ENCODE results near the gene ROCK2. TPM values are rescaled to one million over a fixed set of nuclear protein-coding genes. Genes with fewer than 3 reads are reported as not detected.
A peak's percentile ranks its signal among the peaks of the same experiment; 100 is the strongest.

Gene ROCK2
- total and polyA plus RNA-seq, 2 of the 13 experiments (the other 11 are each of a cell fraction or from before 2014, with no cell fraction given) = 38.1 to 119 TPM

DNA sequence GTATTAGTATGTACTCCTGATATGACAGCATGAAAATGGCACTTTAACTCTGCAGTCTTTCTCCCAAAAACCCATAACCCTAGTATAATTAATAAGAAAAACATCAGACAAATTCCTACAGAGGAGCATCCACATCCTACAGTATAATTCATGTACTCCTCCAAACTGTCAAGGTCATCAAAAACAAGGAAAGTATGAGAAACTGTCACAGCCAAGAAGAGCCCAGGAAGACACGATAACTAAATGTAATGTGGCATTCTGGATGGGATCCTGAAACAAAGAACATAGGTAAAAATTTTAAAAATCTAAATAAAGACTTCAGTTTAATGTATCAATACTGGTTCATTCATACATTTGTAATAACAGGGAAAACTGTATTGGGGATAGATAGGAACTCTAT is 100.9 kb downstream of the ROCK2 start:
- H3K4me2 ChIP-seq (ENCODE audit: low read depth, low read length) = no peak overlapping the region
- ChIA-PET CTCF (ENCODE audit: low intra/inter-chr PET ratio, low total read pairs) (no interaction called here), POLR2A (no interaction called here)
- ATAC-seq = no peak
- no peaks in the 10 kb centered on the region for H3K27me3 ChIP-seq (ENCODE audit: control insufficient read depth in 1 of 2, insufficient read depth in 2 of 2, low read length in 2 of 2)
- no peaks in the 10 kb centered on the region for H3K9me3 ChIP-seq (ENCODE audit: low read length)
- WGBS (ENCODE audit: low lambda C conversion rate) = 94% methylated on average over 1 of the region's 1 CpG
- TF ChIP-seq, protein P1, sequence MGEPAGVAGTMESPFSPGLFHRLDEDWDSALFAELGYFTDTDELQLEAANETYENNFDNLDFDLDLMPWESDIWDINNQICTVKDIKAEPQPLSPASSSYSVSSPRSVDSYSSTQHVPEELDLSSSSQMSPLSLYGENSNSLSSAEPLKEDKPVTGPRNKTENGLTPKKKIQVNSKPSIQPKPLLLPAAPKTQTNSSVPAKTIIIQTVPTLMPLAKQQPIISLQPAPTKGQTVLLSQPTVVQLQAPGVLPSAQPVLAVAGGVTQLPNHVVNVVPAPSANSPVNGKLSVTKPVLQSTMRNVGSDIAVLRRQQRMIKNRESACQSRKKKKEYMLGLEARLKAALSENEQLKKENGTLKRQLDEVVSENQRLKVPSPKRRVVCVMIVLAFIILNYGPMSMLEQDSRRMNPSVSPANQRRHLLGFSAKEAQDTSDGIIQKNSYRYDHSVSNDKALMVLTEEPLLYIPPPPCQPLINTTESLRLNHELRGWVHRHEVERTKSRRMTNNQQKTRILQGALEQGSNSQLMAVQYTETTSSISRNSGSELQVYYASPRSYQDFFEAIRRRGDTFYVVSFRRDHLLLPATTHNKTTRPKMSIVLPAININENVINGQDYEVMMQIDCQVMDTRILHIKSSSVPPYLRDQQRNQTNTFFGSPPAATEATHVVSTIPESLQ (CRISPR knock-in tag; conservative IDR thresholded peaks at IDR 0.05) = no peak
- TF ChIP-seq DR1 (CRISPR knock-in tag; IDR thresholded peaks at IDR 0.05) (no peak), MTF1 (CRISPR knock-in tag; IDR thresholded peaks at IDR 0.05) (no peak), MAFK (conservative IDR thresholded peaks at IDR 0.05 in 1 of 2, IDR thresholded peaks at IDR 0.05 in 1 of 2; ENCODE audit: low read length in 2 of 2) (peak; percentile 64 to 74), ZFP36L1 (CRISPR knock-in tag; IDR thresholded peaks at IDR 0.05) (no peak), TBP (CRISPR knock-in tag; IDR thresholded peaks at IDR 0.05) (no peak), MAFF (IDR thresholded peaks at IDR 0.05; ENCODE audit: low read depth, low read length) (0 out of 2 replicates have a peak, but pooled peaks have one; percentile 38), RBM22 (optimal IDR thresholded peaks at IDR 0.05; ENCODE audit: low read length) (peak; percentile 54)
- no peak overlapping the region for H3K9ac ChIP-seq (ENCODE audit: insufficient read depth, low read depth, low read length)
- DNase-seq (ENCODE audit: low spot score) = no peak
- intact Hi-C loops (cut with micrococcal nuclease; ENCODE audit: unreplicated experiment) (loop anchor here (5.0 kb wide), 1 partner anchor 169 kb away; no protein-coding TSS in a partner anchor), in situ Hi-C loops (cut with HindIII; ENCODE audit: extremely low pct_ligation_motif_present, low pct_unique_long_range_greater_than_20kb) (no loop called here)
- H3K27ac ChIP-seq (ENCODE audit: extremely low read length, insufficient read depth, low read length) = no peak overlapping the region
- BruUV-seq (replicated peaks) = no TSS peak
- H3K4me3 ChIP-seq (replicated peaks in 1 of 3; ENCODE audit: insufficient read depth in 1 of 3, low read depth in 2 of 3, low read length in 3 of 3) = no peak overlapping the region
- peaks cover 12 to 77% of the 10 kb centered on the region in 2 experiments for H3K36me3 ChIP-seq (replicated peaks in 1 of 2; ENCODE audit: control insufficient read depth in 1 of 2, insufficient read depth in 2 of 2, low read length in 2 of 2)
- H2AFZ ChIP-seq (ENCODE audit: low read length) = no peak overlapping the region
- H4K20me1 ChIP-seq (ENCODE audit: insufficient read depth, low read length) = peaks cover 70% of the 10 kb centered on the region
- peaks cover 48% of the 10 kb centered on the region for H3K4me1 ChIP-seq (ENCODE audit: insufficient read depth, low read length)
- no peak for FAIRE-seq
- peaks cover 92% of the 10 kb centered on the region for H3K79me2 ChIP-seq (ENCODE audit: insufficient read depth, low read length)

Data from HepG2 (cell line).